ENCODE measurements around the gene TAS2R1.
"Not testable (repeated sequence)": the region's sequence is repeated elsewhere in the genome, so short reads cannot be mapped to it uniquely, and the experiment has no call there.

TAS2R1 gene

GRCh38 chr5:9621379-9621903 lies 8.7 kb downstream of the TAS2R1 start:
- no peak for DNase-seq

GRCh38 chr5:9619331-9620092 lies 10.6 kb downstream of the TAS2R1 start:
- no peak for DNase-seq

GRCh38 chr5:9617739-9618504 lies 12.2 kb downstream of the TAS2R1 start:
- no peak for DNase-seq

DNA sequence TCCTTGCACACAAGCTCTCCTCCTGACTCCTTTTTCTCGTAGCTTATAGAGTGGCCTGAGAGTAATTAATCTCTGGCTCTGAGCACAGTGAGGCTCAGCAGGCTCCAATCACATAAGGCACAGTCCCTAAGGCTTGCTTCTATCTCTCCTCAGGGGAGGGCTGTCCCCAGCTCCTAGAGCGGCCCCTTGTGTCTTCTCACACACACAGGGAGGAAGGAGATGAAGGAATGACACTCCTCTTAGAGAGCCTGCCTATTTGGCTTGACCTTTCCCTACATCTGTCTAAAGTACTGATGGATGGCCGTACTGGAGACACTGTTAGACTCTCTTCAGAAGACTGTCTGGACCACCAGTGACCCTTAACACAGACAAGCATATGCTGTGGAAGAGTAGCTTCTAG lies 12.9 kb downstream of the TAS2R1 start:
- no peak for DNase-seq

- DNase-seq, result no peak
Observed at GRCh38 chr5:9615331-9615730, 14.8 kb downstream of the TAS2R1 start.

DNA sequence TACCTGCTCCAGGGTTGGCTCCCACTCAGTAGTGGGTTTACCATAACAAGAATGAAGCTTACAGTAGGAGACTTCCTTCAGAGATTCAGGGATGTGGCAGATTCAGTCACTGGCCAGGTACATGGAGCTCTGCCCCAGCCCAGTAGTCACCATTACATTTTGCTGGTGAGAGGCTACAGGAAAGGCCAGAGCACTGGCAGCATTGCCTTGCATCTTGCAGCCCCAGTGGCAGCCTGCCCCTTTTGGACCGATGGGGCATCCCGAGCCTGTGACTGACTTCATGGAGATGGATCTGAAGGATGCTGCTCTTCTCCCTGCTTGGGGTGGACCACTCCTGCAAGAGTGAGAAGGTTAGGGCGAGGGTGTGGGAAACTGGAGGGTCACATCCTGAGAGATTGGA lies 16.8 kb downstream of the TAS2R1 start:
- DNase-seq, result no peak

- DNase-seq, result no peak
Observed at GRCh38 chr5:9610969-9611368, 19.2 kb downstream of the TAS2R1 start.

- DNase-seq, result no peak
Observed at GRCh38 chr5:9610364-9610763, 19.8 kb downstream of the TAS2R1 start.

- no peak for DNase-seq
Observed at GRCh38 chr5:9608093-9608492, 22.1 kb downstream of the TAS2R1 start.

DNA sequence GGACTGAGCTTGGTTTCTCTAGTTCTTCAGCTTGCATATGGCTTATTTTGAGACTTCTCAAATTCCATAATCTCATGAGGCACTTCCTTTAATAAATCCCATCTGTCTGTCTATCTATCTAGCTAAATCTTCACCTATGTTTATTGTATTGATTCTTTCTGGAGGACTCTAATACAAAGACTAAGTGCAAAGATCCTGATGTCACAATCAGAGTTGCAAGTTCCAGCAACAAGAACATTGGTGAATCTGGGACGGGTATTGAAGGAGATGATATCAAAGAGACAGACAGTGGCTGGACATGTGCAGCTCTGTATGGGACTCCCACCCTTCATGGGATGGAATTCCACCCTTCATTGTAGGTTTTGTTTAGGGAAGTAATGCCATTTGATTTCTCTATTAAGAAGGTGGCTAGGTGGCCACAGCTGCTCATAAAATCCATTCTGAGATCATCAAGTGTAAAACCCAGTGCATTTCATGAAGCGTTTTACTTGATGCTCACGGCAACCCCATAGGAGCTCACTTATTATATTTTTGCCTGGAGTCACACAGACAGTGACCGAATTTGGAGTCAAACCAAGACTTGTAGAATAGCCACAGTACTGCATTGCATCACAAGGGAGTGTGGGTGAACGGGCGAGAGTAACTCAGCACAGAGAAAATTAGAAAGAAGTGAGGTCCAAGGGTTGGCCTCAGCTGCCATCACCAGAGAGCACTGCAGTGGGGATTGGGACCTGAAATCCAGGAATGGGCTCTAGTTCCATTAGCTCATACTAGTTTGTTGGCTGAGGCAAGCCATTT lies 24.9 kb downstream of the TAS2R1 start:
- DNase-seq, result no peak

GRCh38 chr5:9604416-9604815 lies 25.7 kb downstream of the TAS2R1 start:
- DNase-seq, result no peak

- no peak for DNase-seq
Observed at GRCh38 chr5:9601055-9601739, 29.0 kb downstream of the TAS2R1 start.

DNA sequence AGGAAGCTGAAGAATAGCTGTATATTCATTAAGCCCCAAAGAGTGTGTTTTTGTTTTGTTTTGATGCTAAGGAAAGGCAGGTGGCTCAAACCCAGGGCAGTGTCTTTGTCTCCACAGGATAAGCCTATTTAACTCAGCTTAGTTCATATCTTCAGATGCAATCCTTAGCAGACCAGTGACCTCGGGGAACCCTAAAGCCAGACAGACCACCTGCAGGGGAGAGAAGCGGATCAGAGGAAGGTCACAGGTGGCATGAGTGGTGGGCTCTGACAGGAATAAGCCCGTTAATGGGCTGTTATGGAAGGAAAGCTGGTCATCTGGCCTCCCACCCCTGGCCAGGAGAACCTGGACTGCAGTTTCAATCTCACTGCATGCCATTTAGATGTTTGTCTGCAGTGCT lies 30.8 kb downstream of the TAS2R1 start:
- no peak for DNase-seq

DNA sequence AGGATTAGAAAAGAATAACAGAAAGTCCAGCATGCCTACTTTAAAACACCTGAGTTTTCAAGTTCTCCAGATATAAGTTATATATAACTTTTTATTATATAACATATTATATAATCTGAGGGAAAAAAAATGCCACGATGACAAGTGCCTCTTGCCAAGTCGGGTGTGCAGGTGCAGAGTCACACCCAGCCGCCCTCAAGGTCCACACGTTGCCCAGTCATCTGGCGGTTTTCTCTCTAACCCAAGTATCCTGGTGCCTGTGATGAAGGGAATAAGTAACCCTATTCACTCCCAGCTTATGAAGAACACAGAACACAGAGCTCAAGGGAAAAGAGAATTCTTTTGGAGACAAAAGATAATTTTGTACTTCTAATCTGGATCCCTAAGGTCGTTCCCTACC lies 31.8 kb downstream of the TAS2R1 start:
- not testable (repeated sequence) for DNase-seq

GRCh38 chr5:9597322-9597721 lies 32.8 kb downstream of the TAS2R1 start:
- DNase-seq, result not testable (repeated sequence)

- DNase-seq, result no peak
Observed at GRCh38 chr5:9596824-9597223, 33.3 kb downstream of the TAS2R1 start.

- DNase-seq, result no peak
Observed at GRCh38 chr5:9596171-9596780, 33.9 kb downstream of the TAS2R1 start.

GRCh38 chr5:9594913-9595312 lies 35.2 kb downstream of the TAS2R1 start:
- DNase-seq, result no peak

GRCh38 chr5:9589049-9589835 lies 40.9 kb downstream of the TAS2R1 start:
- DNase-seq, result no peak

DNA sequence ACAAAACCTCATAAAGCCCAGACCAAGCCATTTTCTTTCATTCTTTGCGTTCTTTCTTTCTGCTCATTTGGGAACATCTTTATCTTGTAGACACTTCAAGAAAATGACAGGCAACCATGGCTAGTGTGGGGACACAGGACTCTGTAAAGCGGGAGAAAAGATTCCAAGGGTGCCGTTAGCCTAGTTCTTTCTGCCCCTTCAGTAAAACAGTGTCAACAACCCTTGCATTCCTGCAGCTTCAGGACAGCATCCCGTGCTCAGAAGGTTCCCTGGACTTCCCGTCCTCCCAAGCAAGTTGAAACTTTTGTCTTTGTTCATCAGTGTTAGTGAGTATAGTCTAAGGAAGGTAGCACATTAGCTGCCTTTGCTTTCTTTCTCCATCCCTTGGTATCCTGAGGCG lies 41.9 kb downstream of the TAS2R1 start:
- DNase-seq, result no peak

GRCh38 chr5:9587135-9587534 lies 43.0 kb downstream of the TAS2R1 start:
- no peak for DNase-seq
